Measurements from ENCODE around the gene DNAJC17.
A peak's percentile ranks its signal among the peaks of the same experiment; 100 is the strongest.

Gene DNAJC17

GRCh38 chr15:40845036-40845435 is 37.8 kb upstream of the DNAJC17 start:
- Histone ChIP-seq H3K4me1 (ENCODE audit: control insufficient read depth, low read depth, low read length) (peaks cover 10% of the 10 kb centered on the region), H3K9ac (ENCODE audit: low read length) (peak overlapping the region; percentile 74), H3K27ac (ENCODE audit: low read length) (no peak overlapping the region), H3K9me3 (ENCODE audit: control insufficient read depth, low read depth, low read length) (no peaks in the 10 kb centered on the region), H3K36me3 (ENCODE audit: control insufficient read depth, low read depth, low read length) (no peaks in the 10 kb centered on the region), H3K27me3 (ENCODE audit: control insufficient read depth, insufficient read depth, low read length) (peaks cover 34% of the 10 kb centered on the region), H3K4me3 (ENCODE audit: low read length) (peak overlapping the region; percentile 76)

- H3K4me3 ChIP-seq (ENCODE audit: low read length) = peak overlapping the region; percentile 76
- no peaks in the 10 kb centered on the region for H3K36me3 ChIP-seq (ENCODE audit: control insufficient read depth, low read depth, low read length)
- peak overlapping the region; percentile 74 for H3K9ac ChIP-seq (ENCODE audit: low read length)
- no peak overlapping the region for H3K27ac ChIP-seq (ENCODE audit: low read length)
- H3K4me1 ChIP-seq (ENCODE audit: control insufficient read depth, low read depth, low read length) = peaks cover 10% of the 10 kb centered on the region
- peaks cover 34% of the 10 kb centered on the region for H3K27me3 ChIP-seq (ENCODE audit: control insufficient read depth, insufficient read depth, low read length)
- no peaks in the 10 kb centered on the region for H3K9me3 ChIP-seq (ENCODE audit: control insufficient read depth, low read depth, low read length)
These were observed 37.4 kb upstream of the DNAJC17 start for GRCh38 chr15:40844696-40845030.

- Histone ChIP-seq H3K27ac (ENCODE audit: low read length) (no peak within 1 kb of the TSS), H3K4me1 (ENCODE audit: control insufficient read depth, low read depth, low read length) (peaks cover 10% of the 10 kb centered on the region), H3K36me3 (ENCODE audit: control insufficient read depth, low read depth, low read length) (no peaks in the 10 kb centered on the region), H3K4me3 (ENCODE audit: low read length) (peak within 1 kb of the TSS; percentile 76), H3K27me3 (ENCODE audit: control insufficient read depth, insufficient read depth, low read length) (peaks cover 34% of the 10 kb centered on the region), H3K9me3 (ENCODE audit: control insufficient read depth, low read depth, low read length) (no peaks in the 10 kb centered on the region), H3K9ac (ENCODE audit: low read length) (peak within 1 kb of the TSS; percentile 74)
These were observed 36.8 kb upstream of the DNAJC17 start, which contains the start of gene SPINT1 for GRCh38 chr15:40843885-40844695. Gene SPINT1 (plus strand): TSS chr15:40844048. CDS start chr15:40844555, 507 bp downstream.

- H3K9me3 ChIP-seq (ENCODE audit: control insufficient read depth, low read depth, low read length) = no peaks in the 10 kb centered on the region
- peaks cover 10% of the 10 kb centered on the region for H3K4me1 ChIP-seq (ENCODE audit: control insufficient read depth, low read depth, low read length)
- peak overlapping the region; percentile 76 for H3K4me3 ChIP-seq (ENCODE audit: low read length)
- no peak overlapping the region for H3K27ac ChIP-seq (ENCODE audit: low read length)
- H3K9ac ChIP-seq (ENCODE audit: low read length) = peak overlapping the region; percentile 74
- no peaks in the 10 kb centered on the region for H3K36me3 ChIP-seq (ENCODE audit: control insufficient read depth, low read depth, low read length)
- H3K27me3 ChIP-seq (ENCODE audit: control insufficient read depth, insufficient read depth, low read length) = peaks cover 34% of the 10 kb centered on the region
These were observed 36.1 kb upstream of the DNAJC17 start for GRCh38 chr15:40843261-40843884.

GRCh38 chr15:40841741-40842140 is 34.5 kb upstream of the DNAJC17 start:
- Histone ChIP-seq H3K4me1 (ENCODE audit: control insufficient read depth, low read depth, low read length) (peaks cover 10% of the 10 kb centered on the region), H3K27ac (ENCODE audit: low read length) (no peak overlapping the region), H3K4me3 (ENCODE audit: low read length) (no peak overlapping the region), H3K9ac (ENCODE audit: low read length) (no peak overlapping the region), H3K27me3 (ENCODE audit: control insufficient read depth, insufficient read depth, low read length) (peaks cover 34% of the 10 kb centered on the region), H3K36me3 (ENCODE audit: control insufficient read depth, low read depth, low read length) (no peaks in the 10 kb centered on the region), H3K9me3 (ENCODE audit: control insufficient read depth, low read depth, low read length) (no peaks in the 10 kb centered on the region)

GRCh38 chr15:40838756-40839155 is 31.5 kb upstream of the DNAJC17 start:
- no peaks in the 10 kb centered on the region for H3K9me3 ChIP-seq (ENCODE audit: control insufficient read depth, low read depth, low read length)
- H3K27ac ChIP-seq (ENCODE audit: low read length) = no peak overlapping the region
- H3K4me1 ChIP-seq (ENCODE audit: control insufficient read depth, low read depth, low read length) = no peaks in the 10 kb centered on the region
- H3K9ac ChIP-seq (ENCODE audit: low read length) = no peak overlapping the region
- no peaks in the 10 kb centered on the region for H3K36me3 ChIP-seq (ENCODE audit: control insufficient read depth, low read depth, low read length)
- no peak overlapping the region for H3K4me3 ChIP-seq (ENCODE audit: low read length)
- peaks cover 18% of the 10 kb centered on the region for H3K27me3 ChIP-seq (ENCODE audit: control insufficient read depth, insufficient read depth, low read length)

- Histone ChIP-seq H3K9ac (ENCODE audit: low read length) (no peak overlapping the region), H3K9me3 (ENCODE audit: control insufficient read depth, low read depth, low read length) (no peaks in the 10 kb centered on the region), H3K36me3 (ENCODE audit: control insufficient read depth, low read depth, low read length) (no peaks in the 10 kb centered on the region), H3K27me3 (ENCODE audit: control insufficient read depth, insufficient read depth, low read length) (no peaks in the 10 kb centered on the region), H3K27ac (ENCODE audit: low read length) (no peak overlapping the region), H3K4me1 (ENCODE audit: control insufficient read depth, low read depth, low read length) (no peaks in the 10 kb centered on the region), H3K4me3 (ENCODE audit: low read length) (no peak overlapping the region)
These were observed 28.7 kb upstream of the DNAJC17 start for GRCh38 chr15:40836020-40836419.

- H3K27ac ChIP-seq (ENCODE audit: low read length) = no peak overlapping the region
These were observed 25.6 kb upstream of the DNAJC17 start for GRCh38 chr15:40832903-40833302.

GRCh38 chr15:40831861-40832260 is 24.6 kb upstream of the DNAJC17 start:
- H3K27ac ChIP-seq (ENCODE audit: low read length) = no peak overlapping the region
- H3K4me3 ChIP-seq (ENCODE audit: low read length) = no peak overlapping the region
- H3K9me3 ChIP-seq (ENCODE audit: control insufficient read depth, low read depth, low read length) = no peaks in the 10 kb centered on the region
- H3K9ac ChIP-seq (ENCODE audit: low read length) = no peak overlapping the region
- no peaks in the 10 kb centered on the region for H3K36me3 ChIP-seq (ENCODE audit: control insufficient read depth, low read depth, low read length)
- no peaks in the 10 kb centered on the region for H3K4me1 ChIP-seq (ENCODE audit: control insufficient read depth, low read depth, low read length)
- H3K27me3 ChIP-seq (ENCODE audit: control insufficient read depth, insufficient read depth, low read length) = no peaks in the 10 kb centered on the region

More at GRCh38 chr15:40832903-40833302, 25.6 kb upstream of the DNAJC17 start:
- H3K9me3 ChIP-seq (ENCODE audit: control insufficient read depth, low read depth, low read length) = no peaks in the 10 kb centered on the region
- H3K9ac ChIP-seq (ENCODE audit: low read length) = no peak overlapping the region
- H3K4me1 ChIP-seq (ENCODE audit: control insufficient read depth, low read depth, low read length) = no peaks in the 10 kb centered on the region
- H3K36me3 ChIP-seq (ENCODE audit: control insufficient read depth, low read depth, low read length) = no peaks in the 10 kb centered on the region
- H3K4me3 ChIP-seq (ENCODE audit: low read length) = no peak overlapping the region
- H3K27me3 ChIP-seq (ENCODE audit: control insufficient read depth, insufficient read depth, low read length) = no peaks in the 10 kb centered on the region

GRCh38 chr15:40830884-40831283 is 23.6 kb upstream of the DNAJC17 start:
- Histone ChIP-seq H3K4me1 (ENCODE audit: control insufficient read depth, low read depth, low read length) (no peaks in the 10 kb centered on the region), H3K27me3 (ENCODE audit: control insufficient read depth, insufficient read depth, low read length) (no peaks in the 10 kb centered on the region), H3K9me3 (ENCODE audit: control insufficient read depth, low read depth, low read length) (no peaks in the 10 kb centered on the region), H3K27ac (ENCODE audit: low read length) (no peak overlapping the region), H3K4me3 (ENCODE audit: low read length) (no peak overlapping the region), H3K9ac (ENCODE audit: low read length) (no peak overlapping the region), H3K36me3 (ENCODE audit: control insufficient read depth, low read depth, low read length) (no peaks in the 10 kb centered on the region)

- Histone ChIP-seq H3K4me1 (ENCODE audit: control insufficient read depth, low read depth, low read length) (no peaks in the 10 kb centered on the region), H3K36me3 (ENCODE audit: control insufficient read depth, low read depth, low read length) (no peaks in the 10 kb centered on the region), H3K9me3 (ENCODE audit: control insufficient read depth, low read depth, low read length) (no peaks in the 10 kb centered on the region), H3K4me3 (ENCODE audit: low read length) (no peak overlapping the region), H3K27me3 (ENCODE audit: control insufficient read depth, insufficient read depth, low read length) (no peaks in the 10 kb centered on the region), H3K9ac (ENCODE audit: low read length) (no peak overlapping the region), H3K27ac (ENCODE audit: low read length) (no peak overlapping the region)
These were observed 21.8 kb upstream of the DNAJC17 start for GRCh38 chr15:40829115-40829514.
